Fibroblast of skin of left biceps (primary cell): Measurements from ENCODE around the gene RABGEF1.
"Not testable (repeated sequence)": the region's sequence is repeated elsewhere in the genome, so short reads cannot be mapped to it uniquely, and the experiment has no call there.

Experiments used
- DNase-seq, 2 experiments: peaks; one replicate each; pipeline ENCODE4 v3.0.0-alpha.2; 2013; ENCODE audit warnings: low read depth in 2 of 2

The RABGEF1 gene

DNA sequence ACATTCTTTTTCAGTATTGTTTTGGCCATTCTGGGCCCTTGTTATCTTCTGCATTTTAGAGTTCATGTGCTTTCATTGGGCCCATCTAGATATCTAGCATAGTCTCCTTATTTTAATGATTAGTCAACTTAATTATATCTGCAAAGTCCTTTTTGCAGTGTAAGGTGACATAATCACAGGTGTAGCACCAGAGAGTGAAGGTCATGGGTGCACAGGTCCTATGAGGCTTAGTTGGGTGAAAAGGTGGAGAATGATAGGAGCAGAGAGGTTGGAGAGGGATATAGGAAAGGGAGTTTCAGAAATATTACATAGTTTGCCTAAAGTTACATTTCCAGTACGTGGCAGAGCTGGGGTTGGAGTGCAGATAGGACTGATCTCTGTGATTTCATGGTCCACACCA, 24.4 kb downstream of the RABGEF1 start:
- not testable (repeated sequence) for DNase-seq

DNA sequence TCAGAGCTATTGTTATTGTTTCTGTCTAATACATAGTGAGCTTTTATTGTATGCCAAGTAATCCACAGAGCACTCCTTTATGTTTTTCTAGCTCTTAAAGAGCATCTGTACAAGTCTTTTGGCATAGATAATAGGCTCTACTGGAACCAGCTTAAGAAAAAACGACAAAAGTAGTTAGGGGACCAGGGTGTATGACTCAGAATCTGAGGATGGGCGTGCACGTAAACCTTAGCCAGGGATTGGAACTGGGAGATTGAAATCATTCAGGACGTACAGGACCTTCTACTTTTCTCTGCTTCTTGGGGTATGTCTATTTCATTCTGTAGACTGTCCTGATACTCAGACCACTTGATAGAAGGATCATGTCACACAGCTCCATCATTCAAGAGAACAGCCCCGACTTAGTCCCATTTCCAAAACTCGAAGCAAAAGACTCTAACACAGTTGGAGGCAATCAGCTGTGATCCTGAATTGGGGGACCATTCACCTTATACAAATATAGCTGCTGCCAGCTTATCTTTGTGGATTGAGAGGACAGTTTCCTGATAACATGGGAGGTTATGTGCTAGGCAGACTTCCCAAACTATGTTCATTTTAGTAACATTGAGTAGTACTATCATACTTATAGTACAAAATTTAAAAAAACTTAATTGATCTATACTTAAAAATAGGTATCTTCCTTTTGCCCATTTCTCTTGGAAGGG, 24.9 kb downstream of the RABGEF1 start:
- DNase-seq, result not testable (repeated sequence)

DNA sequence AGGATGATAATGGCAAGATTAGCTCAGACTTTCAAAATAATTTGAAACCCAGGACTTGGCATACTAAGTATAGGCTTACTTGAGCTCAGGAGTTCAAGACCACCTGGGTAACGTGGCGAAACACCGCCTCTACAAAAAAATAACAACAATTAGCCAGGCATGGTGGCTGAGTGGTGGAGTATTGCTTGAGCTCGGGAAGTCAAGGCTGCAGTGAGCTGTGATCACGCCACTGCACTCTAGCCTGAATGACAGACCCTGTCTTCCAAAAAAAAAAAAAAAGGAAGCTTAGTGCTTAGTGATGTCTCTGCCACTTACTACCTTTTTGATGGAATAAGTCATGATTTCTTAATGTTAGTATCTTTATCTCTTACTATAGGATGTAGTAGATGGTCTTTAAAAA, 25.5 kb downstream of the RABGEF1 start:
- no peak for DNase-seq

DNA sequence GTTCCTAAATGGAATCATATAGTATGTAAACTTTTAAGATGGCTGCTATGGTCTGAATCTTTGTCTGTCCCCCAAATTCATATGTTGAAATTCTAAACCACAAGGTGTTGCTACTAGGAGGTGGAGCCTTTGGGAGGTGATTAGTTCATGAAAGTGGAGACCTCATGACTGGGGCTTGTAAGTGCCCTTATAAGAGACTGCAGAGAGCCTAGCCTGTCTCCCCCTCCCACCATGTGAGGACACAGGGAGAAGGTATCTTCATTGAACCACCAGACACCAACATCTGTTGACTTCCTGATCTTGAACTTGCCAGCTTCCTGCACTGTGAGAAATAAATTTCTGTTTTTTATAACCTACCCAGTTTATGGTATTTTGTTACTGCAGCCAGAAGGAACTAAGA, 27.0 kb downstream of the RABGEF1 start:
- not testable (repeated sequence) for DNase-seq

DNA sequence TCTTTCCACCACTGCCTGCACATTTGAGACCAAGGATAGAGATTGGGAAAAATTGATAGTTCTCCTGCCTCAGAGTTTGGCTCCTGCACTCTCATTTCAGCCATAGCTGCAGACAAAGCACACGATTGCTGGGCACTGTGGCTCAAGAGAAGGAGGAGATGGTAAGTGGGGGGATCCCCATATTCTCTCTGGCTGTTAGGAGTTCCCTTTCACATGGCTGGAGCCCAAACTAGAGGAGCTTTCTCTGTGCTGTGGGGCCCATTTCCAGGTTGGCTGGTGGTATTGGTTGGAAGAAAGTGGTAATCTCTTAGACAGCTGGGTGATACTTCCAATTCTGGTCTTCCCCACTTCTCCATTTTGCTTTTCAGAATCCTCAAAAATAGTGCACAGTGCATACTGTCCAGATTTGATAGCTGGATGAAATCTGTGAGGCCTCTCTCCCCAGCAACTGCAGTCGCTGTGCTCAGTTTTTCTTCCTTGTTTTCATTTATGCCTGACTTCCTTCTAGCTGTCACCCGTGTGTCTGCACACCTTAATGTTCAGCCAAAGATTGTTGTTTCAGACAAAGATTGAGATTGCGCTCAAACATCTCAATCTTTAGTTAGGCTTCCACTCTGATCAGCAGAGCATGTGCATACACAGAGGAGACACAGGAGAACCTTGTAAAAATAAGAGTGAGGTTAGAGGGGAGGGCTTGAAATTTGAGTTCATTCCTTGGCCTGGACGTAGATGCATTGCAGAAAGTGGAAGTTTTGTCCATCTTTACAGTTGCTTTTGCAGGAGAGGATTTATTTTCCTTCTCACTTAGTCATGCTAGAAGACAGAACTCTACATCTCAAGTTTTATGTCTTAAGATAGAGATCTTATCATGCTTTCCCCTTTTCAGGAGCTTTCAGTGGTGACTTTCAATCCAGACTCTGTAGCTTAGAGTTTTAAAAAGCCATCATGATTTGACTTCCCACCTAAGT, 28.6 kb downstream of the RABGEF1 start:
- no peak for DNase-seq

DNA sequence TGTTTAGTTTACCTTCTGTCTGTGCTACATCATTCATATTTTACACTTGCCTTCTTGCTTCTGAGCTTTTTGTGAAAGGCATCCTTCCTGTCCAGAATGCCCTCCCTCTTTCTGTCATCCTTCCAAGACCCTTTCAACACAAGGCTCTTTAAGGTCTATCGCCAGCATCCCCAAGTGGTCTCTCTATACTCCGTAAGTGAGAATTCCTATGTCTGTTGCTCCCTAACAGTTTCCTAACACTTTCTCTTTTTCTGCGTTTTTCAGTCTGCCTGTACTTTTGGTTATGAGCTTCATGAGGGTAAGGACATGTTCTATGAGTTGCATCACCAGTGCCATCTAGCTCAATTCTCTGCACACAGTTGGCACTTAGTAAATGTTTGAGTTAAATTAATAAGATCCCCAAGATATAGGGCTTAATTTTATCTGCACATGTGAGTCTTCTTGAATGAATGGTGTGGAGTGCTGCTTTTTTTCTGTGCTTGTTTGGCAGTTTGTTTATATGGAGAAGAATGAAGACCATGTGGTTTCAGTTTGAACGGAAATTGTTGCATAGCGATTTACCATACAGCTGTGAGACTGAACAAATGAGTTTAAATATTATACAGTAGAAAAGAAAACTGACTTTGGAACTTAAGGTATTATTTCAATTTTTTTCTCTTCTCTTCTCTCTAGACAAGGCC, 29.4 kb downstream of the RABGEF1 start:
- no peak for DNase-seq

DNA sequence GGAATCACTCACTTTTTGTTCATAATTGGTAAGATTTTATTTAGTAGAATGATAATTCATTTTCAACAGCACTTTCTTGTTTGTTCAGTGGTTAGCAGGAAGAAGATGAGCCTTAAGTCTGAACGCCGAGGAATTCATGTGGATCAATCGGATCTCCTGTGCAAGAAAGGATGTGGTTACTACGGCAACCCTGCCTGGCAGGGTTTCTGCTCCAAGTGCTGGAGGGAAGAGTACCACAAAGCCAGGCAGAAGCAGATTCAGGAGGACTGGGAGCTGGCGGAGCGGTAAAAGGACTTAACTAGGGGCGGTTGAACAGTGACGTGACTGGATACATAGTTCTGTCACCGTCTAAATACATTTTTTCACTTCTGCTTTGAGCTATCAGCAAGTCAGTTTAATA, 31.3 kb downstream of the RABGEF1 start:
- DNase-seq, result no peak

DNA sequence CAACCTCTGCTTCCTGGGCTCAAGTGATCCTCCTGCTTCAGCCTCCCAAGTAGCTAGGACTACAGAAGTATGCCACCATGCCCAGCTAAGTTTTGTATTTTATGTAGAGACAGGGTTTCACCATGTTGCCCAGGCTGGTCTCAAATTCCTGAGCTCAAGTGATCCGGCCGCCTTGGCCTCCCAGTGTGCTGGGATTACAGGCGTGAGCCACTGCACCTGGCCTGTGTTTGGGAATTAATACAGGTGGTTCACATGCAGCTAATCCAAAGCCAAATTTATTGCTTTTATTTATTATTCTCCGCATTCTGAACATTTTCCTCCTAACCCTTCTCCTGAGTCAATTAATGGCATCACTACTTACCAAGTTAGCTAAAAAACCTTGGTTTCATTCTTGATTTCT, 33.2 kb downstream of the RABGEF1 start:
- DNase-seq, result not testable (repeated sequence)

DNA sequence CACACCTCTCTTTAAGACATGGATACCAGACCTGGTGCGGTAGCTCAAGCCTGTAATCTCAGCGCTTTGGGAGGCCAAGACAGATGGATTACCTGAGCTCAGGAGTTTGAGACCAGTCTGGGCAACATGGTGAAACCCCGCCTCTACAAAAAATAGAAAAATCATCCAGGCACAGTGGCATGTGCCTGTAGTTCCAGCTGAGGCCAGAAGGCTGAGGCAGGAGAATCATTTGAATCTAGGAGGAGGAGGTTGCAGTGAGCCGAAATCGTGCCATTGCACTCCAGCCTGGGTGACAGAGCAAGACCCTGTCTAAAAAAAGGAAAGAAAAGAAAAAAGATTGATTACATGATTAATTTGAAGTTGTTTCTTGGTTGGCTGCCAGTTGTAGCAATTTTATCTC, 35.9 kb downstream of the RABGEF1 start:
- not testable (repeated sequence) for DNase-seq

DNA sequence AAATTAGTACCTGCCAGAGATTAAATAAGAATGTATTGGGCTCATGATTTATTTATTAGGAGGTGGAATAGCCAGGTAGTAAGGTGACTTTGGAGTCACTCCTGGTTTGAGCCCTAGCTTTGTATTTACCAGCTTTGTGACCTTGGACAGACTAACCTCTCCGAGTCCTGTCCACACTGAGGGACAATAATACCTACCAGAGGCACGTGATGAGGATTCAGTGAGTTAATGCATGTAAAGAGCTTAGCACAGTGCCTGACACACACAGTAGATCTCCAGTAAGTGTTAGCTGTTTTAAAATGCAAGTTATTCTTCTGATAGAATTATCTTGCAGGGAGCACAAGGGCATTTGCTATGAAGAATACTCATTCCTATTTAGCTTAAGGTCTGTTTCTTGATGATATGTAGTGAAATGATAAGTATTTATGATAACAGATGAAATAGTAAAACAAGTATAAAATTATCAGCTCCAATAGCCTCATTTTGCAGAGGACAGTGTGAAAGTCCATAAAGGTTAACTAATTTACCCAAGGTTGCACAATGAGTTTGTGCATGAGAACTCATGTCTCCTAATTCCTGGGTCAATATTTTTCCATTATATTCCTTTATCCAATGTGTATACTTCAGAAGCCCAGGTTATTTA, 36.4 kb downstream of the RABGEF1 start:
- no peak for DNase-seq

DNA sequence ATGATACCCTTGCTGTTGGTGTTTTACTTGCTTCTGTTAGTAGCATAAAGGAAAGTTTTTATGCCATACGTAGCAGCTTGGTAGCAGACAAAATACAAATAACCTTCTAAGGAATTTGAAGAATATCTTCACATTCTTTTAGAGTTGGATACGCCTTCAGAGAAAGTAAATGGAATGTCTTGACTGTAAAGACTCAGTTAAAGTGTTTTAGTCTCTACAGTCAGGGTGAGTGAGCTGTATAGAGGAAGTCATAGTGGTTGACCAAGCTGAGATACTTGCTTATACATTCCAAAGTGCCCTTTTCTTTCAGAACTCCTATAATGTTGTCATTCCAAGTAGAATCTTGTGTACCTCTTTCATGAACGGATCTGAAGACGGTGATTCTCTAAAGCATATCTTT, 37.7 kb downstream of the RABGEF1 start:
- peak in 1 of 2 experiments; percentile 2 for DNase-seq

DNA sequence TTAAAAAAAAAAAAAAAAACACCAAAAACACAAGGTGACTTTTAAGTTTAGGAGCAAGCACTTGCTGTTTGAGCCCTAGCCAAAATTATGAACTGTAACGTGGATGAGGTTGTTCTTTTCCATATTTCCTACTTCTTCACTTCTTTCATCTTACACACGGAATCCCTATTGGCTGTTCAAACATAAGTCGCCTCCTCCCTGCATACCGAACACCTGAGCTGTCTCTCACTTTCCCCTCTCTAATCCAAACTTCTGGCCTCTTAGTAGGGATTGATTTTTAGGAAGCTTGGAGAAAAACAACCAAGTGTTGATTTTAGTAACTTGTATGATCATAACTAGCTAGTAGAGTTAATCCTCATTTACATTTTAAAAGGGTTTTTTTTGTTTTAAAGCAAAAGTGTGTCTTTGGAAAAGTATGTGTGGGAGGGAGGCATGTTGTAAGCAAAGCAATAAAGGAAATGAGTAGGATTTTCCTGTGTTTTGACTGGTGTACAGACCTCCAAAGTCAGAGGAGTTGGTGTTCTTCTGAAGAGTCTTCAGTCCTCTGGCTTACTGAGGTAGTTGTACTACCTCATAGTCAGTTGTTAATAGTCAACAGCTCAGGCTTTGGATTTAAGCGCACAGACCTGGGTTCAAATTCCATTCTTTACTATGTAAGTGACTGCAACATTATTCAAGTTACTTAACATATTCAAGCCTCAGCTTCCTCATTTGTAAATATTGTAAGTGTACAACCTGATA, 39.3 kb downstream of the RABGEF1 start:
- DNase-seq, result no peak

DNA sequence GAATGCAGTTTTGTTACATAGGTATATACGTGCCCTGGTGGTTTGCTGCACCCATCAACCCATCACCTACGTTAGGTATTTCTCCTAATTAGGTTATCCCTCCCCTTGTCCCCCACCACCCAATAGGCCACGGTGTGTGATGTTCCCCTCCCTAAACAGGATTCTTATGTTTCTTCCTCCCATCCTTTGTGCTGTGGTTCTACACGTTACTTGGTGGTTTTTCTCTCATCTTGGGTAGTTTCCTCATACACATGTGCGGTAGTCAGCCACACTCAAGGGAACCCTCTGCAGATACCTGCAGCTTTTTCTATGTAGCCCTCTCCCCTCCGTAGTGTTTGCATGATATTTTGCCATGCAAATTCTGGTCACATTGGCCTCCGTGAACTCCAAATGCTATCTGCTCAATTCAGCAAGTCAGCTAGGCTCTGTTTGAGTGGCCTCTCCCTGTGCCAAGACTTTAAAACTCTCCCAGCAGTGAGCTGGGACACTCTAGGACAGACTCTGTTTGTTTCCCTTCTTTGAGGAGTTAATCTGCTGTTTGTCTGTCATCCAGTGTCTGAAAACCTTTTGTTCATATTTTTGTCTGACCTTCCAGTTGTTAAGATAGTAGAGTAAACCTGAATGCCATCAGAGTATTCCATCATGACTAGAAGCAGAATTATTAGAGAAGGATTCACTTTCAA, 41.0 kb downstream of the RABGEF1 start:
- DNase-seq, result no peak

DNA sequence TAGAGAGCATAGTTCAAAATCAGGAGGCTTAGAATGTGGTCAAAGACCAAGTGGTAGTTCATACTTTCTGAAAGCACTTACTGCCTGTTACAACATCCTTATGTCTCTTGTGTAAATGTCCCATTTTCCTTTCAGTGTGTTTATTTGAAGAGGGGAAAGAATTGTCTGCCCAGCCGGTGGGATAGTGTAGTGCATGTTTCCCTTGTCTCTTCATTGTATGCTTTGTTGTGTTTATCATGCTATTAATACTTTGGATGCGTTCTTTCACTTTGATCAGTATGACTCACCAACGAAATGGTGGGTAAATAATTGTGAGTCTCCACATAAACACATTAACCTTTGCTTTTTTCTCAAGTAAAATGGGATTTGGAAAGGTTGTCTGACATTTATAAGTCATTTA, 42.3 kb downstream of the RABGEF1 start:
- DNase-seq, result not testable (repeated sequence)

DNA sequence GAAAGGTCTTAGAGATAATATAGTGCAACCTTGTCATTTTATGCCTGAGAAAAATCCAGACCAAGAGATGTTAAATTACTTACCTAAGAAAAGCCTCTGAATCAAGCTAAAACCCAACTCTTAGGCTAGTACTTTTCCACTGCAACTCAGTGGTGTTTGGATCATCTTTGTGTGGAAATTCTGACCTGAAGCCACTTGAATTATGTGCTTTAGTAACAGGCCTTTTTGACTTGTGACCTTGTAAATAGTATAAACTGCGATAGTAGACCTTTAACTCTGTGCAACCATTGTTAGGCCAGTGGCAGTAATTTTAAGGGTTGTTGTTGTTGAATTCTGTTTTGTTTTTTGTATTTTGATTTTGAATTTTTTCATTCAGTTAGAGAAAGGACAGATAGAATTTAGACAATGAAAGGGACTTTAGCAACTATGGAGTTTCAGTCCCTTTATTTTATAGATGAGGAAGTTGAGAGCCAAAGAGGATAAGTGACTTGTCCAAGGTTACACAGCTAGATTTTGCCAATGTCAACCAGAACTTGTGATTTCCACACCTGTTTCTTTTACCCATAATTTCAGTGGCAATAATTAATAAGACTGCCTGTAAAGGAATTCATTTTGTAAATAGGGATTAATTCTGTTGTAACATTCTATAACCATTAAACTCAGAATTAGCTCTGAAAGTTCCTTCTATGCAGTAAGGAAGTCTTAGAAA, 43.5 kb downstream of the RABGEF1 start:
- DNase-seq, result not testable (repeated sequence)

DNA sequence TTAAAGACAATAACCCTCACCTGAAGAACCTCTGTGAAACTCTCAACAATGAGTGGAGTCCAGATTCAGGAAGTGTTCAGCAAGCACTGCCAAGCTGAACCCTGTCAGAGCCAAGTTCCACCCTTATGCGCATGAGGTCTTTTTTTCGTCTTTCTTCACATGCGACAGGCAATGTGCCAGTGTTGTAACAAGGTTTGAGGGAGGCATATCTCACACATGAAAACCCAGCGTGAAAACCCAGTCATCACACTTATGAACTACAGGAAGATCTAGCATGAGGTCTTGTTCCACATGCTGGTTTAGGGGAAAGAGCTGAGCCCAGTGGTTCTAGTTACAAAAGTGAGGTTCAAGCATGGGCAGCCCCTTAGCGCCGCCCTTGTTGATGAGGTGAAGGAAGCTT, 49.7 kb downstream of the RABGEF1 start:
- DNase-seq, result no peak

DNA sequence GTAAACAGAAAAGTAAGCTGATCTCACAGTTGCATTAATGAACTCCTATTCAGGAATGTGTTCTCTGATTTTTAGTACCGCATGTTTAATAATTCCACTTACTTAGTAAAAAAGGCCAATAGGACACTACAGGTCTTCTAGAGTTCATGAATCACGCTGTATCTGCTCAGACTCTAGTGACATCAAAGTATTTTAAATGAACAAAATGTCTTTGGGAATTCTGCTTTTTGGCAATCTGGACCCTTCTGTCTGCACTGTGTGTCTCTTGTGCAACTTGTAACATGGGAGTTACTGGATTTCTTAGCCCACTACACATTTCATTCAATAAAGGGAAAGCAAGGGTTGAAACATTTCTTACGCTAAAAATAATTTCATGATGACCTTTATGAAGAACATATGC, 50.2 kb downstream of the RABGEF1 start:
- no peak for DNase-seq

DNA sequence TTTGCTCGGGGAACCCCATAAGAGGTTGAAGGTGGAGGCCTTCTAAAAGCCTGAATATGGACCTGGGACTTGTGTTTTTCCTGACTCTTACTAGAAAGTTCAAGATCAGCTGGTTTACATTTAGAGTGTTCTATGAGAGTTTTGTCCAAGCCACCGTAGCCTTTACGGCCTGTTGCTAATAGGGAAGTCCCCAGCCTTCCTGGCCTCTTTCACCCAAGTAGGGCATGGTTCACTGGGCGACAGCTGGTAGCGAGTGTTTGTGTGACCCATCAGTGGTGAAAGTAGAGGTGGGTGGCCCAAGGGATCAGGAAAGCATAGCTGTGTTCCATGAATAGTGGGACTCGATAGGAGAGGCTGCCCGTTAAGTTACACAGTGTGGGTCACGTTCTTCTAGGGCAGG, 60.1 kb downstream of the RABGEF1 start:
- DNase-seq, result no peak

DNA sequence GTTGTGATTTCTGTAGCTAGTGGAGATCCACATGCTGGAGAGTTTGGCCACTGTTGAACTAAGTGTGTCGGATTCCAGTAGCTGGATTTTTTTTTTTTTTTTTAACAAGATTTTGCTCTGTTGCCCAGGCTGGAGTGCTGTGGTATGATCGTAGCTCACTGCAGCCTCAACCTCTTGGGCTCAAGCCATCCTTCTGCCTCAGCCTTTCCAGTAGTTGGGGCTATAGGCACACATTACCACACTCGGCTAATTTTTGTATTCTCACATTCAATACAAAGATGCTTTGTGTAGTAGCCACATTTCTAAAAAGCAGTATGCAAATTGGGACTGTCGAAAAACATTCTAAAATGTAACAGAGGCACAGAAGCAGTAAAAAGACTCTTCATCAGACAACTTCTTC, 63.5 kb downstream of the RABGEF1 start:
- DNase-seq, result no peak

DNA sequence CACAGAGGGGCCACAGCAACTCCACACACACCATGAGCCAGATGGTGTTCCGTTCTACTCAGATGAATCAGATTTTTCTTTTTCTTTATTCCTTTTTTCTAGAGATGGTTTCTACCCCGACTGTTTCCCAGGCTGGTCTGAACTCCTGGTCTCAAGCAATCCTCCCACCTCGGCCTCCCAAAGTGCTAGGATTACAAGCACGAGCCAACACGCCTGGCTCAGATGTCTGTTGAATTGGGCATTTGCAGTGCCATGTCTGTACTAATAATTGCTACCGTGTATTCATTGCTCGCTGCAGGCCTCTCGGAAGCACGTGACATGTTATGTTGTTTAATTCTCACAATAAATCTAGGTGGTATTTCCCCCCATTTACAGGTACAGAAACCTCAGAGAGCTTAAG, 67.2 kb downstream of the RABGEF1 start:
- no peak for DNase-seq
